GM19043 (cell line): ENCODE results near the gene BTRC.
"Not testable (repeated sequence)": the region's sequence is repeated elsewhere in the genome, so short reads cannot be mapped to it uniquely, and the experiment has no call there.

ENCODE experiments used
- ATAC-seq: cut with Tn5 transposase; IDR thresholded peaks from one replicate; pipeline ENCODE4 v1.9.1; 2021; ENCODE audit warnings: low read depth; ENCODE audit not compliant: unreplicated experiment

The BTRC gene

DNA sequence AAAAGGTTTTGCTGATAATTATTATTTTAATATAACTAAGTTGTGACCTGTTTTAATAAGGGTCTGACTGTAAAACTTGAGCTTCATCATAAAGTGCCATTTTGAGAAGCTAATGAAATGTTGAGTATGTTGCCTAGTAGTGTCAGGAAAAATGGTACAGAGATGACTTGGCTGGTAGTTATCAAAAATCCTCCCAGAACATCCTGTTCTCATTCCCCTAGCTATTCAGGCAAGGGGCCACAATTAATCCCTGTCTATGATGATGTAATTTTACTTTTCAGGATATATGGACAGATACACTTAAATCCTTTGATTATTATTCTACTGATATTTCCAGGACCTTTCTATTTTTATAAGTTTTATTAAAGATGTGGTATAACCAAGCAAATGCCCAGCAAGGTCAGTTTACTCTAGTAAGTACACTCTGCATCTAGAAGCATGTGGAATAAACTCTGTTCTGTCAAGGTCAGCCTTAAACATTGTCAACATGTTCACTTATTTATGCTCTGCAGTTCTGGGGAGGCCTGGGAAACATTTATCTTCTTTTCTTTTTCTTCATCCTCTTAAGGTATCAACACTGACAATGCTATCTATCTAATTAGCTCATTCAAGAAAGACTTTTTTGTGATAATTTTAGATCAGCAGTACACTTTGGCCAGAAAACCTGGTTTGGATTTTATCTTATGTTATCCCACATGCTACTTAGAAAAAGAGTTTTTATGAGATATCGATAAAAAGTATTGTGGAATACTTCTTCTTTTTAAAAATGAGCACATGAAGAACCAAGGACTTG is 32.1 kb downstream of the BTRC start:
- ATAC-seq: no peak

- ATAC-seq: no peak
Measured at GRCh38 chr10:101386659-101387259, 32.8 kb downstream of the BTRC start.

GRCh38 chr10:101388676-101389276 is 34.8 kb downstream of the BTRC start:
- no peak for ATAC-seq

- ATAC-seq: not testable (repeated sequence)
Measured at GRCh38 chr10:101389532-101389931, 35.6 kb downstream of the BTRC start.

DNA sequence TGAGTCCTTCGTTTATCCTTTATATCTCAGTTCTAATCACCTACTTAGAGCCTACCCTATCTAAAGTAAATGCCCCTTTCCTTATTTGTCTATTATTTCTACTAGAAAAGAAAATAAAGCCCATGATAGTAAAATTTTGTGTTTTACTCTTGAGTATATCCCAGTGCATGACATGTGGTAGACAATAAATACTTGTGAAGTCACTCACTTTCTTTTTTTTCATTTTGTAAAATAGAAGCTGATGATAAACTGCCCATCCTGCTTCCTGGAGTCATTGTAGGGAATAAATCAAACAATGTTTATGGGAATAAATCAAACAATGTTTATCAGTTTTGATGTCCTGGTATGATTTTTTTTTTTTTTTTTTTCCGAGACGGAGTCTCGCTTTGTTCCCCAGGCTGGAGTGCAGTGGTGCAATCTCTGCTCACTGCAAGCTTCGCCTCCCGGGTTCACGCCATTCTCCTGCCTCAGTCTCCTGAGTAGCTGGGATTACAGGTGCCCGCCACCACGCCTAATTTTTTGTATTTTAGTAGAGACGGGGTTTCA is 36.1 kb downstream of the BTRC start:
- ATAC-seq: no peak

GRCh38 chr10:101393378-101393777 is 39.4 kb downstream of the BTRC start:
- ATAC-seq: no peak

- no peak for ATAC-seq
Measured at GRCh38 chr10:101394524-101395133, 40.7 kb downstream of the BTRC start.

GRCh38 chr10:101397140-101397539 is 43.2 kb downstream of the BTRC start:
- no peak for ATAC-seq

GRCh38 chr10:101400585-101400984 is 46.6 kb downstream of the BTRC start:
- no peak for ATAC-seq

- ATAC-seq: no peak
Measured at GRCh38 chr10:101402711-101403110, 48.7 kb downstream of the BTRC start.

- no peak for ATAC-seq
Measured at GRCh38 chr10:101403161-101403560, 49.2 kb downstream of the BTRC start.

DNA sequence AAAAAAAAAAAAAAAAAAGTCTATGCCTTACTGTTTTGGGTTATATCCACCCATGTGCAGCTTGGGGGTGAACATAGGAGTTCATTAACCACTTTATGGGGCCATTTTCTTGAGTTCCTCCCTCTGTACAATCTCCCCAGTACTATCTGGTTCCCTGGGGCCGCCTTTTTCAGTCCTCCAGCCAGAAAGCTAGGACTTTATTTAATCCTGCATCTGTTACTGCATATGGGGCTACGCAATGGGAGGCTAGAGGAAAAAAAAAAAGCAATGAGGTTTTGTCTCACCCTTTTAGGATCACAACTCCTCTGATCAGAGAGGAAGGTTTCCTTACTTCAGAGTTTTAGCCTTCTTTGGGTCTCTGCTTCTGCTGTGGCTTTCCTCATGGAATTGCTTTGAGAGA is 51.0 kb downstream of the BTRC start:
- ATAC-seq: no peak

- no peak for ATAC-seq
Measured at GRCh38 chr10:101411598-101411997, 57.6 kb downstream of the BTRC start.

- ATAC-seq: no peak
Measured at GRCh38 chr10:101414034-101414433, 60.1 kb downstream of the BTRC start.

DNA sequence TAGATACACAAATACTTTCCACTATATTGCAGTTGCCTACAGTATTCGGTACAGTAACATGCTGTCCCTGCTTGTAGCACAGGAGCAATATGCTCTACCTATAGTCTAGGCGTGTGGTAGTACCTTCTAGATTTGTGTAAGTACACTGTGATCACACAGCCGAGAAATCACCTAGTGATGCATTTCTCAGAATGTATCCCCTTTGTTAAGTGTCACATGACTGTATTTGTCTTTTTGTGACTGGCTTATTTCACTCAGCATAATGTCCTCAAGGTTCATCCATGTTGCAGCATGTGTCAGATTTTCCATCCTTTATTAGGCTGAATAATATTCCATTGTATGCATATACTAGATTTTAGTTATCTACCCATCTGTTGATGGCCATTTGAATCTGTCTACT is 61.9 kb downstream of the BTRC start:
- ATAC-seq: no peak

- not testable (repeated sequence) for ATAC-seq
Measured at GRCh38 chr10:101421967-101422366, 68.0 kb downstream of the BTRC start.

DNA sequence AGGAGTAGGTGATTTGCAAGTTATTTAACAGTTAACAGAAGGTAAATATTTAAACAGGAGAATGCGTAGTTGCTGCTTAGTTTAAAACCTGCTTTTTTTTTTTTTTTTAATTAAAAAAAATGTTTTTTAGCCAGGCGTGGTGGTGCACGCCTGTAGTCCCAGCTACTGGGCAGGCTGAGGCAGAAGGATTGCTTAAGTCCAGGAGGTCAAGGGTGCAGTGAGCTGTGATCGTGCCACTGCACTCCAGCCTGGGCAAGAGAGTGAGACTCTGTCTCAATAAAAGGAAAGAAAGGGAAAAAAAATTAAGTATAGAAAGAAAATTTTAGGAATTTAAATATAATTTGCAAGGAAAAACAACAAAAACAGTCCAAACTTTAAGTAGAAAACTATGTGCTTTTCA is 71.6 kb downstream of the BTRC start:
- no peak for ATAC-seq

- no peak for ATAC-seq
Measured at GRCh38 chr10:101428036-101428435, 74.1 kb downstream of the BTRC start.

DNA sequence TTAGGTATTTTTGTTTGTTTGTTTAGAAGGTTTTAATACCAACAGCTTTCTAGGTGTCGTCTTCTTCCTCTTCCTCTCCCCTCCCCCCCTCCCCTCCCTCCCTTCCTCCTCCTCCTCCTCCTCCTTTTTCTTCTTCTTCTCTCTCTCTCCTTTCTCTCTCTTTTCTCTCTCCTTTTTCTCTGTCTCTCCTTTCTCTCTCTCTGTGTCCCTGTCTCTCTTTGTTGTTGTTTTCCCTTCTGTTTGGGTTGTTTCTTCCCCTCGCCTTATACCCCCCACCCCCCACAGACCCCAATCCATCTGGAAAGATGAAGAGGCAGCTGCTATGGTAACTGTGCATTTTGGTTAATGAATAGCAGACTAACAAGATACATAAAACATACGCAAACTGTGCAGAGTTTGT is 75.5 kb downstream of the BTRC start:
- no peak for ATAC-seq

GRCh38 chr10:101436302-101436701 is 82.3 kb downstream of the BTRC start:
- no peak for ATAC-seq

- no peak for ATAC-seq
Measured at GRCh38 chr10:101438881-101439391, 85.0 kb downstream of the BTRC start.
